Measurements from ENCODE around the gene LINC00305.

DNA sequence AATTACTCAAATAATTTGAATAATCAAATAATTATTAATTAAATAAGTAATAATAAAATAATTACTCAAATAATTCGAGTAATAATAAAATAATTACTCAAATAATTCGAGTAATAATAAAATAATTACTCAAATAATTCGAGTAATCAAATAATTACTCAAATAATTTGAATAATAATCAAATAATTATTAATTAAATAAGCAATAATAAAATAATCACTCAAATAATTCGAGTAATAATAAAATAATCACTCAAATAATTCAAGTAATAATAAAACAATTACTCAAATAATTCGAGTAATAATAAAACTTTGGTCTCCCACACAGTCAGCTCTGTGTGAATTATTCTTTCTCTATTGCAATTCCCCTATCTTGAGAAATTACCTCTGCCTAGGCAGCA, 30.0 kb upstream of the LINC00305 start:
- TF ChIP-seq CTCF (IDR thresholded peaks at IDR 0.05) (no peak), POLR2A (IDR thresholded peaks at IDR 0.05) (no peak)

Measured in right lobe of liver (tissue), 4 donors.